Right atrium auricular region (tissue), 2 donors: ENCODE data around the gene FAM13A. TPM values are rescaled to one million over a fixed set of nuclear protein-coding genes. Genes with fewer than 3 reads are reported as not detected.
A peak's percentile ranks its signal among the peaks of the same experiment; 100 is the strongest.

Source experiments
- DNase-seq: peaks from one replicate; pipeline ENCODE4 v3.0.0-alpha.2; 2019; ENCODE audit warnings: low spot score
- H3K27ac ChIP-seq, 2 donors: fragments of 200-600 bp; sonication (generic); 1 replicate in 1 of 2; 2 replicates in 1 of 2; pipeline ENCODE4 v1.5.1; 2016 to 2019
- H3K27me3 ChIP-seq, 2 donors: fragments of 200-600 bp; sonication (generic); one replicate each; pipeline versions ENCODE4 v1.5.1 to v1.6.0; 2017 to 2019
- H3K36me3 ChIP-seq: fragments of 200-600 bp; sonication (generic); one replicate; pipeline ENCODE4 v1.5.1; 2016
- H3K4me1 ChIP-seq, 2 donors: fragments of 200-600 bp; sonication (generic); one replicate each; pipeline versions ENCODE4 v1.5.1 to v1.6.0; 2017 to 2019
- H3K4me3 ChIP-seq, 2 donors: fragments of 200-600 bp; sonication (generic); 1 replicate in 1 of 2; 2 replicates in 1 of 2; pipeline ENCODE4 v1.5.1; 2017 to 2019; ENCODE audit warnings: mild to moderate bottlenecking in 1 of 2, moderate library complexity in 1 of 2
- H3K9me3 ChIP-seq, 2 donors: fragments of 200-600 bp; sonication (generic); one replicate each; pipeline ENCODE4 v1.5.1; 2019
- total RNA-seq, 2 donors: library from RNA; depleted of rRNA; stranded (reverse); fragments of >200 nt; gene quantifications; one replicate each; pipeline ENCODE4 v1.1.0, GENCODE V29; 2016
- TF ChIP-seq, protein P1 (sequence below), 2 donors: fragments of 200-600 bp; sonication (generic); IDR thresholded peaks; one replicate each; pipeline ENCODE4 v1.5.1; 2019; ENCODE audit warnings: antibody characterized with exemption in 2 of 2

FAM13A gene
- total RNA-seq, 2 donors from 2014 or later = 8.1 to 13.6 TPM

DNA sequence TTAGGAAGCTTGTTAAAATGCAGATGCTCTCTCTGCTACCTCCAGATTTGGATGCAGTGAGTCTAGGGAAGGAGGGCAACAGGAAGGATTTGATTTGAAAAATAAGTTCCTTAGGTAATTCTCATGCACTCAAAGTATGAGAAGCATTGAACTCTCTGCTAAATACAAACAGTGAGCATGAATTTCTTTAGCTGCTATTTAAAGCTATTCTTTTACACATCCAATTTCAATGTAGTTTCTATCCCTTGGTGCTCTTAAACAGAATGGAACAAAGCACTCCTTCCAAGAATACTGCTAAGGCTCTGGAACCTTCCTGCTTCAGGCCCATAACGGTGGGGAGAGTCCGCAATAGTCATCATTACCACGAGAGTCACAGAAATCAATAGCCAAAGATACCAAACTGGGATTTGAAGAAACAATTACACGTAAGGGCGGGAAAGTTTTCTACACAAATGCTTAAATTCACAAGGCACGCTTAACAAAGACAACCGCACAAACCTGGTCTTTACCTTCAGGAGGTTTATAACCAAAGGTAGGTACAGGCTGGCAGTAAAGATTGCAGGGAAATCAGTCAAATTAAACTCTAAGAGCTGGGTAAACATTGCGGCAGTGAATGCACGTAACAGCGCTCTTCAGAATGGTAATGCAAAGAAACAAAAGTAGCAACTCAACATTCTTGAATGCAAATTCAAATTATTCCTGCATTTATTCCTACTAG, 236.1 kb downstream of the FAM13A start:
- no peaks in the 10 kb centered on the region for H3K27me3 ChIP-seq
- no peaks in the 10 kb centered on the region for H3K36me3 ChIP-seq
- peak overlapping the region; percentile 2 to 56 for H3K4me3 ChIP-seq
- H3K4me1 ChIP-seq = peaks cover 0 to 34% of the 10 kb centered on the region in 2 donors
- H3K9me3 ChIP-seq = no peaks in the 10 kb centered on the region
- no peak for DNase-seq
- TF ChIP-seq, protein P1, sequence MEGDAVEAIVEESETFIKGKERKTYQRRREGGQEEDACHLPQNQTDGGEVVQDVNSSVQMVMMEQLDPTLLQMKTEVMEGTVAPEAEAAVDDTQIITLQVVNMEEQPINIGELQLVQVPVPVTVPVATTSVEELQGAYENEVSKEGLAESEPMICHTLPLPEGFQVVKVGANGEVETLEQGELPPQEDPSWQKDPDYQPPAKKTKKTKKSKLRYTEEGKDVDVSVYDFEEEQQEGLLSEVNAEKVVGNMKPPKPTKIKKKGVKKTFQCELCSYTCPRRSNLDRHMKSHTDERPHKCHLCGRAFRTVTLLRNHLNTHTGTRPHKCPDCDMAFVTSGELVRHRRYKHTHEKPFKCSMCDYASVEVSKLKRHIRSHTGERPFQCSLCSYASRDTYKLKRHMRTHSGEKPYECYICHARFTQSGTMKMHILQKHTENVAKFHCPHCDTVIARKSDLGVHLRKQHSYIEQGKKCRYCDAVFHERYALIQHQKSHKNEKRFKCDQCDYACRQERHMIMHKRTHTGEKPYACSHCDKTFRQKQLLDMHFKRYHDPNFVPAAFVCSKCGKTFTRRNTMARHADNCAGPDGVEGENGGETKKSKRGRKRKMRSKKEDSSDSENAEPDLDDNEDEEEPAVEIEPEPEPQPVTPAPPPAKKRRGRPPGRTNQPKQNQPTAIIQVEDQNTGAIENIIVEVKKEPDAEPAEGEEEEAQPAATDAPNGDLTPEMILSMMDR (IDR thresholded peaks at IDR 0.05) = no peak
- peak overlapping the region; percentile 37 to 80 for H3K27ac ChIP-seq

DNA sequence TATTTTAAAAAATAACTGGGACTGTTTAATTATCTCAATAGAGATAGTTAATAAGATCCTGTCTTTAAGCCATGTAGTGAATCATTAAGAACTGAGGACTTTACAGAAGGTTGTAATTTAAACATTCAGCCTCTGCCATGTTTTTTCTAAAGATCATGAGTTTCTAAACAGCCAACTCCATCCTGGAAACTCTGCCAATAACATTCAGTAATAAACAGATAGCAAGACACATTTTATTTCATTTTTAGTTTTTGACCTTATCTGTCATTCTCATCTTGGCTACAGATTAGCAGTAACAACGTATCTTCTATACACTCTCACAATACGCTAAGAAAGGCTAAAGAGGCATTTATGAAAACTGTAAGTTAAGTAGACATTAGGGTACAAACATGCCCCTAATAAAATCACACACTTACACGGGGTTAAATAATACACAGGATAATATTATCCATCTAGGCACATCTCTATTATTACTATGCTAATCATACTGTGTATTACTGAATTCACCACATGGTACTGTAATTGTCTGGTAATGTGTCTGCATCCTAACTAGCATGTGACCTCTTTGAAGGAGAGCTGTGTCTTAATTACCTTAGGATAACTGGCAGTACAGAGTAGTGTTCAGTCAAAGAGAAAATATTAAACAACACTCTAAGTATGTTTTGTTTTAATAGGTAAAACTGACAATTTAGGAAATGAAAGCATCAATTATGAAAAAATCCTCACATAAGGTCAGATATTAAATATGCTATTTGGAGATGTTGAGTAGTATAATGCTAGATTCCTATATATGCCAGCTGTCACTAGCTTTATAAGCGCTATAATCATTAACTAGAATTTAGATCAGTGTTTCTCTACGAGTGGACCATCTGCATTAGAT, 236.9 kb downstream of the FAM13A start:
- Histone ChIP-seq H3K4me3 (peak overlapping the region; percentile 2 to 56), H3K27me3 (no peaks in the 10 kb centered on the region), H3K36me3 (no peaks in the 10 kb centered on the region), H3K4me1 (peaks cover 0 to 34% of the 10 kb centered on the region in 2 donors), H3K9me3 (no peaks in the 10 kb centered on the region), H3K27ac (peak overlapping the region; percentile 37 to 80)
- TF ChIP-seq, protein P1 (IDR thresholded peaks at IDR 0.05) = no peak
- DNase-seq = no peak

DNA sequence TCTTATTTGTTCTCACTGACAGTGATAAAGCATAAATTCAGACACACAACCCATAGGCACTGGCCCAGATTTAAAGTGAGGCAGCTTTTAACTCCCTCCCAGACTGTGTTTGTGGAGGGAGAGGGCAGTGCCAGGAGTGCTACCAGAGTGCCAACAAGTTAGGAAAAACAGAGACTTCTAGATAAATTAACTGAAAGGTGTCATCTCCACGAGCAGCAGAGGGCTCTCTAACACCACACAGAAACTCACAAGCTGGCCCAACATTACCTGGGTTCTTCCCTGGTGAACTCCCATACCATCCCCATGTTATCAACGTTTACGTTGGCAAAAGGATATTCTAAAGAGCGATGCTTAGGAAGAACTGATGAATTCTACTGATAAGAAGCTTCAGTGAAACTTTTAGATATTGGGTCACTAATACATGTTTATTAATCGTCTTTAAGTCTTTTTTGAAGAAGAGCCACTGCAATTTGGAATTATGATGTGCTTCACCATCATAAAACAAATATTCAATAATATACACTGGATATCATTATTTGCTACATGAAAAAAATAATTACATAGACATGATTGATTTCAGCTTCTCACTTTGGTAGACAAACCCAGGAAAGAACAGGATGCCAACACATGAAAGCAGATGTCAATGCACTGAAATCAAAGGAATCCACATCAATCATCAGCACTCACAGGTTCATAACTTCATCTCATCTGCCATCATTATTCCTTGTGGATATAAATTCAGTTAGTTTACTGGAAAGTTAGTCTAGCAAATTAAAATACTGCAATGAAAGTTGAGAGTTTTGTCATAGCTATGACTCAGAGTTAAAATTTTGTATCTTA, 238.1 kb downstream of the FAM13A start:
- Histone ChIP-seq H3K9me3 (no peaks in the 10 kb centered on the region), H3K27me3 (no peaks in the 10 kb centered on the region), H3K36me3 (no peaks in the 10 kb centered on the region), H3K4me1 (peaks cover 0 to 43% of the 10 kb centered on the region in 2 donors), H3K27ac (peak overlapping the region; percentile 28 to 80), H3K4me3 (no peak overlapping the region)
- no peak for DNase-seq
- TF ChIP-seq, protein P1 (IDR thresholded peaks at IDR 0.05) = peak in 1 of 2 donors; percentile 79

DNA sequence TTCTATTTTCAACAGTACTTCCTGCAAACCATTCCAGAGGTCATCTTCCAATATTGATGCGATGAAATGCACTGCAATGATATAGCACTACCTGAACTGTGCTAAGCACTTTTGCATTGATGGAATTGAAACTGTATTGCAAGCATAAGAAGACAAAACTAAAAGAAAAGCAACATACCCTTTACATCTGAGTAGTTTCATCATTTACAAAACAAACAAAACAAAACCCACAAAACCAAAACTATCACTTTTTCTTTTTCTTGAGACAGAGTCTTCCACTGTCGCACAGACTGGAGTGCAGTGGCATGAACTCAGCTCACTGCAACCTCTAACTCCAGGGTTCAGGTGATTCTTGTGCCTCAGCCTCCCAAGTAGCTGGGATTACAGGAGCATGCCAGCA, 239.2 kb downstream of the FAM13A start:
- Histone ChIP-seq H3K27me3 (no peaks in the 10 kb centered on the region), H3K27ac (no peak overlapping the region), H3K4me3 (no peak overlapping the region), H3K4me1 (peaks cover 0 to 43% of the 10 kb centered on the region in 2 donors), H3K36me3 (no peaks in the 10 kb centered on the region), H3K9me3 (no peaks in the 10 kb centered on the region)
- TF ChIP-seq, protein P1 (IDR thresholded peaks at IDR 0.05) = no peak
- no peak for DNase-seq

DNA sequence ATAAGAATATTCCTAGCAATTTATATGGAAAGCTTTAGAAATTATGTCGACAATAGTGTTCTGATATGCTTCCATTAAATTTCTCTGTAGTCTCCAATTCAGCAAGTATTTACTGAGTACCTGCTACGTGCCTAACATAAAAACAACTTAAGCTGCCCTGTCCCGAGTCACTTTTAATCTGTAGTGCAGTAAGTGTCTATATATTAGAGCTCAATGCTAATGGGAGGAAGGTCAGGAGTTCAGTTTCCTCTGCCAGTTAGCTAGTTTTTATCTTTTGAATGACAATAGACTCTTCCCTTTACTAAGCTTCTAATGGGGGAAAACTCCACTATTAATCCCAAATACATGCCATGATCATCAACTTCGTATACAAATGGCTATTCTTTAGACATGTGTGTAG, 240.6 kb downstream of the FAM13A start:
- Histone ChIP-seq H3K36me3 (no peaks in the 10 kb centered on the region), H3K9me3 (no peaks in the 10 kb centered on the region), H3K27ac (no peak overlapping the region), H3K4me1 (peaks cover 0 to 50% of the 10 kb centered on the region in 2 donors), H3K27me3 (no peaks in the 10 kb centered on the region), H3K4me3 (no peak overlapping the region)
- no peak for DNase-seq
- TF ChIP-seq, protein P1 (IDR thresholded peaks at IDR 0.05) = no peak
